GM23338 (cell line): ENCODE results near the gene SLC7A10. TPM values are rescaled to one million over a fixed set of nuclear protein-coding genes. Genes with fewer than 3 reads are reported as not detected.

Source experiments
- ATAC-seq: fragments of 200-7000 bp; cut with Tn5 transposase; 3 replicates; pipeline ENCODE4 v1.9.1; 2020
- DNase-seq: peaks from one replicate; pipeline ENCODE4 v3.0.0-alpha.2; 2015; ENCODE audit warnings: low spot score
- H2AFZ ChIP-seq: fragments of 200-600 bp; sonication (generic); 2 replicates; pipeline ENCODE4 v1.8.0; 2016; ENCODE audit warnings: antibody characterized with exemption, mild to moderate bottlenecking, moderate library complexity
- H3F3A ChIP-seq: fragments of 200-600 bp; sonication (generic); replicated peaks from 2 replicates; pipeline ENCODE4 v1.8.0; 2017; ENCODE audit warnings: antibody characterized with exemption, mixed run types, low read depth
- H3K27ac ChIP-seq: fragments of 200-600 bp; sonication (generic); 2 replicates; pipeline ENCODE4 v1.6.1; 2016; ENCODE audit warnings: low read depth
- H3K27me3 ChIP-seq: fragments of 200-600 bp; sonication (generic); 2 replicates; pipeline ENCODE4 v1.8.0; 2016; ENCODE audit warnings: mild to moderate bottlenecking, mixed run types, moderate library complexity; ENCODE audit not compliant: insufficient read depth
- H3K36me3 ChIP-seq: fragments of 200-600 bp; sonication (generic); 2 replicates; pipeline ENCODE4 v1.8.0; 2016; ENCODE audit warnings: mild to moderate bottlenecking; ENCODE audit not compliant: insufficient read depth
- H3K4me1 ChIP-seq: fragments of 200-600 bp; sonication (generic); 2 replicates; pipeline ENCODE4 v1.8.0; 2016; ENCODE audit warnings: mild to moderate bottlenecking, moderate library complexity; ENCODE audit not compliant: insufficient read depth
- H3K4me2 ChIP-seq: fragments of 200-600 bp; sonication (generic); 2 replicates; pipeline ENCODE4 v1.7.1; 2017; ENCODE audit warnings: mixed run types
- H3K4me3 ChIP-seq: fragments of 200-600 bp; sonication (generic); 2 replicates; pipeline ENCODE4 v1.6.1; 2016; ENCODE audit warnings: mixed run types
- H3K79me2 ChIP-seq: fragments of 200-600 bp; sonication (generic); replicated peaks from 2 replicates; pipeline ENCODE4 v1.8.0; 2017; ENCODE audit warnings: mild to moderate bottlenecking; ENCODE audit not compliant: insufficient read depth
- H3K9me2 ChIP-seq: fragments of 200-600 bp; sonication (generic); 2 replicates; pipeline ENCODE4 v1.8.0; 2017; ENCODE audit not compliant: insufficient read depth
- H4K20me1 ChIP-seq: fragments of 200-600 bp; sonication (generic); replicated peaks from 2 replicates; pipeline ENCODE4 v1.8.0; 2017; ENCODE audit warnings: mild to moderate bottlenecking; ENCODE audit not compliant: insufficient read depth
- H3K27ac Mint-ChIP-seq: 2 replicates; pipeline ENCODE4 v1.8.0; 2020; ENCODE audit warnings: inconsistent platforms, mild to moderate bottlenecking, moderate library complexity, mixed read lengths
- H3K27me3 Mint-ChIP-seq: 3 replicates; pipeline ENCODE4 v1.8.0; 2022; ENCODE audit warnings: low read depth, mild to moderate bottlenecking, moderate library complexity, mixed read lengths, inconsistent platforms; ENCODE audit not compliant: insufficient read depth, poor library complexity
- H3K36me3 Mint-ChIP-seq: 3 replicates; pipeline ENCODE4 v1.8.0; 2021; ENCODE audit warnings: low read depth, mild to moderate bottlenecking, inconsistent platforms, moderate library complexity, mixed read lengths
- H3K4me1 Mint-ChIP-seq: 3 replicates; pipeline ENCODE4 v1.8.0; 2020; ENCODE audit warnings: mild to moderate bottlenecking, inconsistent platforms, mixed read lengths
- H3K4me3 Mint-ChIP-seq: 3 replicates; pipeline ENCODE4 v1.8.0; 2021; ENCODE audit warnings: moderate library complexity, mild to moderate bottlenecking, inconsistent platforms, mixed read lengths
- H3K9me3 Mint-ChIP-seq: 3 replicates; pipeline ENCODE4 v1.8.0; 2020; ENCODE audit warnings: moderate library complexity, mild to moderate bottlenecking, inconsistent platforms, mixed read lengths
- CREB1 ChIP-seq: fragments of 250-450 bp; sonication (Bioruptor Pico); IDR thresholded peaks from 2 replicates; pipeline ENCODE4 v1.5.0; 2020; ENCODE audit warnings: low read depth, mild to moderate bottlenecking, moderate library complexity
- EZH2phosphoT487 ChIP-seq: fragments of 200-600 bp; sonication (generic); IDR thresholded peaks from one replicate; pipeline ENCODE4 v1.8.1; 2018; ENCODE audit warnings: antibody characterized with exemption; ENCODE audit not compliant: unreplicated experiment
- JUNB ChIP-seq: IDR thresholded peaks from one replicate; pipeline ENCODE4 v1.6.1; 2016; ENCODE audit warnings: antibody characterized with exemption; ENCODE audit not compliant: unreplicated experiment
- NANOG ChIP-seq: IDR thresholded peaks from 2 replicates; pipeline ENCODE4 v1.6.1; 2016; ENCODE audit warnings: antibody characterized with exemption, borderline replicate concordance
- POLR2AphosphoS5 ChIP-seq: IDR thresholded peaks from 2 replicates; pipeline ENCODE4 v1.6.1; 2016; ENCODE audit warnings: antibody characterized with exemption, low read depth
- REST ChIP-seq: IDR thresholded peaks from one replicate; pipeline ENCODE4 v1.6.1; 2018; ENCODE audit warnings: antibody characterized with exemption; ENCODE audit not compliant: unreplicated experiment
- ZNF331 ChIP-seq: fragments of 250-450 bp; sonication (Bioruptor Pico); IDR thresholded peaks from 2 replicates; pipeline ENCODE4 v1.5.0; 2020; ENCODE audit warnings: low read depth, mild to moderate bottlenecking, moderate library complexity
- polyA plus RNA-seq: library from polyadenylated mRNA; unstranded; fragments of >200 nt; fragmentation: Nextera tagmentation; extraction: Ambion mirVana; gene quantifications from 2 replicates; pipeline ENCODE4 v1.2.1, GENCODE V29; 2016
- total RNA-seq: library from RNA; depleted of rRNA; stranded (reverse); fragments of >200 nt; shearing (Covaris generic); gene quantifications from 2 replicates; pipeline ENCODE4 v1.2.3, GENCODE V29; 2014
- TF ChIP-seq, protein P1 (sequence below), 2 experiments: fragments of 200-600 bp in 1 of 2; sonication (generic) in 1 of 2; conservative IDR thresholded peaks; 2 replicates each; pipeline versions ENCODE4 v1.5.1 to v1.6.1; 2016 to 2017; ENCODE audit warnings: antibody characterized with exemption in 2 of 2, low read depth in 2 of 2, mild to moderate bottlenecking in 2 of 2, moderate library complexity in 1 of 2
- TF ChIP-seq, protein P2 (sequence below): IDR thresholded peaks from 2 replicates; pipeline ENCODE4 v1.6.1; 2016; ENCODE audit warnings: antibody characterized with exemption

SLC7A10 gene
- total and polyA plus RNA-seq, 2 experiments from 2014 or later, result 3.3 to 6.3 TPM

DNA sequence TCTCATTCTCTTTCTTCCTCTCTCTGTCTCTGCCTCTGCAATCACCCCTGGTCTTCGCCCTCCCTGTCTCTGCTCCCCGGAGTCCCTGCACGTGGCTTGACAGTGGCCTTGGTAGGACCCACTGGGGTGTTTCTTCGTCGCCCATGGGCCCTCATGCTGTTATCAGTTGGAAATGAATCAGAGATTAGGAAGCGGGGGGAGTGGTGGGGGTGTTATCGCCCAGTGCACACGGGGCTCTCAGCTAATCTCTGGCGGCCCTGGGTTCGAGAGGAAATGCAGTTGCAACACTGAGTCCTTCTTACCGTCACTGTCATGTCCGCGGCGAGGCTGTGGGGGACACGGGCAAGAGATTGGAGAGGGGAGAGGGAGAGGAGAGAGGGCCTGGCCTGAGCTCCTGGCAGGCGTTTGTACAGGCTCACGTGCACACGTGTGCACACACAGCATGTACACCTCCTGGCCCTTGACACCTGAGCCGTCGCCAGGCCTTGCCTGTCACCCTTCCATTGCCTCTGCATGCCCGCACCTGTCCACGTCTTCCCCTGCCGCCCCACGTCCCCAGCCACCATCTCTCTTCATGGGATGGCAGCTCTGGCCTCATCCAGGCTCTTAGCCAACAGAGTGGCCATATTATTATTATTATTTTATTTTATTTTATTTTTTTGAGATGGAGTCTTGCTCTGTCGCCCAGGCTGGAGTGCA is 37.8 kb upstream of the SLC7A10 start:
- Histone ChIP-seq H4K20me1 (no peaks in the 10 kb centered on the region), H3K4me2 (no peak overlapping the region)
- H3K36me3 Mint-ChIP-seq, result no peaks in the 10 kb centered on the region; the same call in 2 of the 3 replicates

GRCh38 chr19:33261511-33262189 is 36.0 kb upstream of the SLC7A10 start:
- DNase-seq (no peak), ATAC-seq (peak; percentile 79)
- Mint-ChIP-seq H3K36me3 (no peaks in the 10 kb centered on the region; the same call in 2 of the 3 replicates), H3K27me3 (peaks cover 19% of the 10 kb centered on the region), H3K27ac (no peak overlapping the region), H3K9me3 (peaks cover 4% of the 10 kb centered on the region), H3K4me1 (0 out of 3 replicates have a peak, but pooled peaks cover 6% of the 10 kb centered on the region), H3K4me3 (no peak overlapping the region)
- H3K9me2 ChIP-seq, result no peaks in the 10 kb centered on the region
- H3K27me3 ChIP-seq, result no peaks in the 10 kb centered on the region
- H3K4me2 ChIP-seq, result no peak overlapping the region
- TF ChIP-seq CREB1 (CRISPR knock-in tag) (no peak), JUNB (no peak), POLR2AphosphoS5 (no peak), EZH2phosphoT487 (no peak), REST (no peak), NANOG (no peak)
- TF ChIP-seq, protein P1, sequence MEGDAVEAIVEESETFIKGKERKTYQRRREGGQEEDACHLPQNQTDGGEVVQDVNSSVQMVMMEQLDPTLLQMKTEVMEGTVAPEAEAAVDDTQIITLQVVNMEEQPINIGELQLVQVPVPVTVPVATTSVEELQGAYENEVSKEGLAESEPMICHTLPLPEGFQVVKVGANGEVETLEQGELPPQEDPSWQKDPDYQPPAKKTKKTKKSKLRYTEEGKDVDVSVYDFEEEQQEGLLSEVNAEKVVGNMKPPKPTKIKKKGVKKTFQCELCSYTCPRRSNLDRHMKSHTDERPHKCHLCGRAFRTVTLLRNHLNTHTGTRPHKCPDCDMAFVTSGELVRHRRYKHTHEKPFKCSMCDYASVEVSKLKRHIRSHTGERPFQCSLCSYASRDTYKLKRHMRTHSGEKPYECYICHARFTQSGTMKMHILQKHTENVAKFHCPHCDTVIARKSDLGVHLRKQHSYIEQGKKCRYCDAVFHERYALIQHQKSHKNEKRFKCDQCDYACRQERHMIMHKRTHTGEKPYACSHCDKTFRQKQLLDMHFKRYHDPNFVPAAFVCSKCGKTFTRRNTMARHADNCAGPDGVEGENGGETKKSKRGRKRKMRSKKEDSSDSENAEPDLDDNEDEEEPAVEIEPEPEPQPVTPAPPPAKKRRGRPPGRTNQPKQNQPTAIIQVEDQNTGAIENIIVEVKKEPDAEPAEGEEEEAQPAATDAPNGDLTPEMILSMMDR (conservative IDR thresholded peaks at IDR 0.05; ENCODE audit: low read depth in 2 of 2), result no peak
- TF ChIP-seq, protein P2, sequence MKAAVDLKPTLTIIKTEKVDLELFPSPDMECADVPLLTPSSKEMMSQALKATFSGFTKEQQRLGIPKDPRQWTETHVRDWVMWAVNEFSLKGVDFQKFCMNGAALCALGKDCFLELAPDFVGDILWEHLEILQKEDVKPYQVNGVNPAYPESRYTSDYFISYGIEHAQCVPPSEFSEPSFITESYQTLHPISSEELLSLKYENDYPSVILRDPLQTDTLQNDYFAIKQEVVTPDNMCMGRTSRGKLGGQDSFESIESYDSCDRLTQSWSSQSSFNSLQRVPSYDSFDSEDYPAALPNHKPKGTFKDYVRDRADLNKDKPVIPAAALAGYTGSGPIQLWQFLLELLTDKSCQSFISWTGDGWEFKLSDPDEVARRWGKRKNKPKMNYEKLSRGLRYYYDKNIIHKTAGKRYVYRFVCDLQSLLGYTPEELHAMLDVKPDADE, result no peak
- H3K4me1 ChIP-seq, result no peaks in the 10 kb centered on the region
- H4K20me1 ChIP-seq, result no peaks in the 10 kb centered on the region
- H2AFZ ChIP-seq, result peak overlapping the region; percentile 84
- no peak overlapping the region for H3K27ac ChIP-seq
- H3K79me2 ChIP-seq, result no peaks in the 10 kb centered on the region
- H3F3A ChIP-seq, result no peaks in the 10 kb centered on the region
- H3K36me3 ChIP-seq, result no peaks in the 10 kb centered on the region; the same call in 1 of the 2 replicates
- no peak overlapping the region for H3K4me3 ChIP-seq

More for the DNA sequence above, 37.8 kb upstream of the SLC7A10 start:
- Histone ChIP-seq H2AFZ (no peak overlapping the region), H3K27me3 (no peaks in the 10 kb centered on the region), H3K4me1 (no peaks in the 10 kb centered on the region), H3F3A (no peaks in the 10 kb centered on the region), H3K4me3 (no peak overlapping the region), H3K27ac (no peak overlapping the region), H3K36me3 (no peaks in the 10 kb centered on the region), H3K9me2 (no peaks in the 10 kb centered on the region), H3K79me2 (no peaks in the 10 kb centered on the region)
- TF ChIP-seq, protein P2, result no peak
- no peak for TF ChIP-seq ZNF331 (CRISPR knock-in tag)
- ATAC-seq, result no peak
- no peak for DNase-seq
- peaks cover 18% of the 10 kb centered on the region for H3K27me3 Mint-ChIP-seq
- peaks cover 6% of the 10 kb centered on the region; the same call in 1 of the 3 replicates for H3K4me1 Mint-ChIP-seq
- H3K4me3 Mint-ChIP-seq, result no peak overlapping the region
- H3K27ac Mint-ChIP-seq, result no peak overlapping the region
- H3K9me3 Mint-ChIP-seq, result no peaks in the 10 kb centered on the region; the same call in 2 of the 3 replicates
